NCI-H526 (cell line): Measurements from ENCODE around the gene WDR48.
A peak's percentile ranks its signal among the peaks of the same experiment; 100 is the strongest.

Experiments
- DNase-seq, 2 experiments: peaks; one replicate each; lab custom pipeline; 2025; lab: John Stamatoyannopoulos, UW

Gene WDR48

DNA sequence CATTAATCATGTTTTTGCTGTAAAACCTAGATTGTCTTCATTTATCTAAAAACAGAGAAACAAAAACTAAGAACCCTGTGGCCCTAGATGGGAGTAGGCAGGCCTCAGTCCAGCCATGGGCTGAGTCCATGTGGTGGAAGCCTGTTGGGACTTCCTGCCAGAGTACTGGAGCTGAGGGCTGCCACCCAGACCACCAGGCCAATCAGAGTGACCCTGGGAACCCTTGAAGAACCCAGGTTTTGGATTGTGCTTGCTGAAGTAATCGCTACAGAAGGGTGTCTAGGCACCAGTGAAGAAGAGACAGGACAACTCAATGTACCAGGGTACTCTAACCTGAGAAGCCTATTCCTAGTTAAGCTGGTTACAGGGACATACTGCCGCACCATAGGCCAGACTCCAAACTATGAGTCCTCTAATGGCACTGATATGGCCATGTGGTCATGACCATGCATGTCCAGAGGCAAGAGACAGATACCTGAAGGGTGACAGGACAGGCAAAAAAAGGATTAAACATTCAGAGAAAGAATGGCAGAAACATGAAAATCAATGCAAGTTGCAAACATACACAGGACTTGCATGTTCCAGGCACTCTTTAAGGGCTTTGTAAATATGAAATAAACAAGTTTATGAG lies 88.6 kb downstream of the WDR48 start:
- DNase-seq = no peak

- DNase-seq = peak in 1 of 2 experiments; percentile 8
Observed at GRCh38 chr3:39141171-39141995, 89.6 kb downstream of the WDR48 start.

DNA sequence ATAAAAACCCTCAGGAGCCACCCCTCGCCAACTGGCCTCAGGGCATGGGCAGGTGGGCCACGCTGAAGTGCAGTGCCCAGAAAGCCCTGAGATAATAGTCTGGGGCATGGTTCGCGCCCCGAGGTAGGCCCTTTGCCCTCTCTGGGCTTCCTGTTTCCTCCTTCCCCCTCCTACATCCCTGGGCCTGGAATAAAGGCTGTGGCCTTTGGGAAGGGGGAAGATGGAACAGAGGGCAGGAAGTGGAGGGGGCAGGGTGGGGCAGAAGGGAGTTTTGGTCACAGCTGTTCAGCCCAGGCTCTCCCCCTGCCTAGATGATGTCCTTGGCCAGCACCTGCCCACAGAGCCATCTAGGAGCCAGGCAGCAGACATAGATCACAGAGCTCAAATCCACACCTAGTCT lies 90.3 kb downstream of the WDR48 start:
- DNase-seq = no peak

DNA sequence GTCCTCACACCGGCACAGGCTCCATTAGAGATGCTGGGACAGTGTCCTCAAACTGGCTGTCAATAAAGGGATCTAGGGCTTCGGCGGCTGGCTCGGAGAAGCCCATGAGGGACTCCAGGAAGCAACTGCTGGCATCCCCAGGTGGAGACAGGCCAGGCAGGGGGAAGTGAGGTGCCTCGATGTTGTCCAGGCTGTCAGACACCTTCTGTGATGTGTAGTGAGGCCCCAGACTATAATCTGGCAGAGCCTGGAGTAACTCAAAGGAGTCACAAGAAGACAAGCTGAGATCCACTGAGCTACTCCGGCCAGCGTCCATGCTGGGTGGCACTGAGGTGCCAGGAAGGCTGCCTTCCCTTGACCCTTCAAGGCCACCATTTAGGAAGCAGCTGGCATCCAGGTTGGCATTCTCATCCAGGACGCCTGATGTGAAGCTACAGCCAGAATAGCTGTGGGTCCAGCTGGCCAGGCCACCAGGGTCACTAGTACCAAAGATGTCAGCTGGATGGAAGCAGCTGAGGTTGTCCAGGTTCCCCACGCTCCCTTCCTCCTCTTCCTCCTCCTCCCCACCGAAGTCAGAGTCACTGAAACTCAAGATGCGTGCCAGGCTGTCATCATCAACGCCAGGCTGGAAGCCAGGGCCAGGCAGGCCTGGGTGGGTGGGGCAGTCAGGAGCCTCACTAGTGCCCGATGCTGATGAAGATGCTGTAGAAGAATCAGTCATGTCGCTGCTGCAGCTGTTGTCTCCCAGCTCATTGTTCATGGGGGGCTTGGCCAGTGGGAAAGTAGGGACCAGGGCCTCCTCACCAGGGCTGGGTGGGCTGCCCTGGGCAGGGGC lies 91.5 kb downstream of the WDR48 start:
- DNase-seq = no peak

- DNase-seq = no peak
Observed at GRCh38 chr3:39144095-39144747, 92.4 kb downstream of the WDR48 start.

DNA sequence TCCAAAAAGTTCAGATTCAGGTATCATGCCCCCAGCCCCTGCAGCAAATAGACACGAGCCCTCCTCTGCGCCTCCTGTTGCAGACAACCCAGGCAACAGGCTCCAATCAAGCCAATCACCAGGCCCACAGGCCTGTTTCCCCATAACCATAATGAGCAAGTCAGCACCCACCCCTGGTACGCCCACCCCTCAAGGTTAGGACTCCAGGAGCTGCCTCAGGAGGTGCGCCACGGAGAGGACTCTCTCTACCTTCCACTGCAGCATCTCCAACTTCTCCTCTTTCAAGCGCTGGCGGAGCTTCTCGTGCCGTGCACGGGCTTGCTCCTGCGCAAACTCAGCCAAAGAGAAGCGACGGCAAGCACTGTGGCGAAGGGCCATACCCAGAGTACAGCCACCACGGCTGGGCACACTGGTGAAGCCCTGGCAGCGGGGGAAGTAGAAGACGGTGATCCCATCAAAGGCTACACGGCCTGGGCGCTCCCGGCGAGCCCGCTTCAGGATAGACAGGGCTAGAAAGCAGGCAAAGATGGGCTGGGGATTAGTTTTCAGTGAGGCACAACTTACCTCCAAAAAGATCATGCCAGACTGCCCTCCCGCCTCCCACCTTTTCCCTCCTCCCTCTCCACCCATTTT lies 93.0 kb downstream of the WDR48 start:
- no peak for DNase-seq

- no peak for DNase-seq
Observed at GRCh38 chr3:39146083-39146501, 94.3 kb downstream of the WDR48 start.
